ENCODE data around the gene PPP1R3F.

PPP1R3F gene

GRCh38 chrX:49276671-49277534 is 7.3 kb downstream of the PPP1R3F start:
- no peak for DNase-seq (ENCODE audit: extremely low spot score)
- no peak for TF ChIP-seq CTCF (IDR thresholded peaks at IDR 0.05; ENCODE audit: control extremely low read depth, extremely low read depth, low read depth, missing control alignments)
- ChIA-PET POLR2A (no interaction called here), CTCF (interaction anchor here (1.1 kb wide), 1 partner anchor 14 kb away, joined by 3 read pairs; no protein-coding TSS in a partner anchor)

- POLR2A ChIA-PET = no interaction called here
- TF ChIP-seq CTCF (IDR thresholded peaks at IDR 0.05; ENCODE audit: control extremely low read depth, extremely low read depth, low read depth, missing control alignments) = no peak
- CTCF ChIA-PET = no interaction called here
- DNase-seq (ENCODE audit: extremely low spot score) = no peak
Measured at GRCh38 chrX:49277535-49277830, 7.9 kb downstream of the PPP1R3F start.

GRCh38 chrX:49278081-49278480 is 8.5 kb downstream of the PPP1R3F start:
- TF ChIP-seq CTCF (IDR thresholded peaks at IDR 0.05; ENCODE audit: control extremely low read depth, extremely low read depth, low read depth, missing control alignments) = no peak
- DNase-seq (ENCODE audit: extremely low spot score) = no peak
- POLR2A ChIA-PET = no interaction called here
- CTCF ChIA-PET = no interaction called here

- POLR2A ChIA-PET = no interaction called here
- DNase-seq (ENCODE audit: extremely low spot score) = no peak
- CTCF ChIA-PET = no interaction called here
- TF ChIP-seq CTCF (IDR thresholded peaks at IDR 0.05; ENCODE audit: control extremely low read depth, extremely low read depth, low read depth, missing control alignments) = no peak
Measured at GRCh38 chrX:49282647-49283011, 13.0 kb downstream of the PPP1R3F start.

GRCh38 chrX:49284212-49284611 is 14.6 kb downstream of the PPP1R3F start:
- no peak for TF ChIP-seq CTCF (IDR thresholded peaks at IDR 0.05; ENCODE audit: control extremely low read depth, extremely low read depth, low read depth, missing control alignments)
- CTCF ChIA-PET = interaction anchor here (1.0 kb wide), 1 partner anchor 91 kb away, joined by 3 read pairs; no protein-coding TSS in a partner anchor
- POLR2A ChIA-PET = no interaction called here
- no peak for DNase-seq (ENCODE audit: extremely low spot score)

GRCh38 chrX:49286136-49286535 is 16.5 kb downstream of the PPP1R3F start:
- CTCF ChIA-PET = no interaction called here
- POLR2A ChIA-PET = no interaction called here
- DNase-seq (ENCODE audit: extremely low spot score) = no peak
- no peak for TF ChIP-seq CTCF (IDR thresholded peaks at IDR 0.05; ENCODE audit: control extremely low read depth, extremely low read depth, low read depth, missing control alignments)

Measured in GM10248 (cell line).